ENCODE measurements around the gene CDADC1. TPM values are rescaled to one million over a fixed set of nuclear protein-coding genes. Genes with fewer than 3 reads are reported as not detected.
A peak's percentile ranks its signal among the peaks of the same experiment; 100 is the strongest.

Gene CDADC1
- total and polyA plus RNA-seq, 2 of the 13 experiments (the other 11 are each of a cell fraction or from before 2014, with no cell fraction given), result 2.4 to 9.0 TPM

DNA sequence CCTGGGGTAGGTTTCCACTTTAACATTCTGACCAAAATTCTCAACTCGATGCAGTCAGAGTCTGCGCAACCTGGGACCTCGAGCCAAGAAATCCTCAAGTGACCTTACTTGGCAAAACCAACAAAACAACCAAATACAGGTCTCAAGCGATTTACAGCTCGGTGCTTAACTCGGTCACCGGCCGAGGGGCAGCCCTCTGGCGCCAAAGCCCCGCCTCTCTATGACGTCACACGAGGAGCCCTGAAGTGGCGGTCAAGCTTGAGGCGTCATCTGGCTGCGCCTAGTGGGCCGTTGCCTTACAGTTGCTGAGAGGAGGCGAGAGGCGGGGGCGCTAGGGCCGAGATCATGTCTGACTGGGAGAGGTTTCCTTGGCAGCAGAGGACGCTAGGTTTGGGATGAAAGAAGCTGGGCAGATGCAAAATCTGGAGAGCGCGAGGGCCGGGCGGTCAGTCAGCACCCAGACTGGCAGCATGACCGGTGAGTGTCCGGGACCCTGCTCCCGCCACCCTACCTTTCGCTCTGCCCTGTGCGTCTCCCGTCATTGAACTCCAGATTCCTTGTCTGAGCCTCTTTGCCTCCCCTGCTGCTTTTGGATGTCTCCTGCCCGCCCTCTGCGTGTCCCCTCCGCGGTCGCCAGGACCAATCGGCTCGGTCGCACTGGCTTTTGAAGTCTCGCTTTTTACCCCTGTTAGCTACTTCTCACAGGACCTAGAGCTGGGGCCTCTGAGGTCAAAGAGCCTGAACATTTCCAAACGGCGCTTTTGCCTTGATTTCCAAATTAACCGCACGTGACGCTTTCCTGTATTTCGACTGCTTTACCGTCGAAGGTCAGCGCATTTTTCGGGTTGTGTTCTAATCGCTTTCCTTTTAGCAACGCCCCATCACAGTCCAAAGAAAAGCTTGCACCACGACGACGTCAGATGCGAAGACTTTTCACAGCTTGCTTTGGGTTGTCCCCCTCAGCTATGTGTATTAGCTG, at the start of gene CDADC1 (continued):
- TF ChIP-seq PLSCR1 (CRISPR knock-in tag; IDR thresholded peaks at IDR 0.05; ENCODE audit: borderline replicate concordance), result no peak; the same call in 1 of the 2 replicates
- peak; percentile 74 for TF ChIP-seq SPEN (CRISPR knock-in tag; IDR thresholded peaks at IDR 0.05; ENCODE audit: low read depth)
- 0 out of 2 replicates have a peak, but pooled peaks have one; percentile 57 for TF ChIP-seq JUND (CRISPR knock-in tag; IDR thresholded peaks at IDR 0.05)
- TF ChIP-seq, protein P1, sequence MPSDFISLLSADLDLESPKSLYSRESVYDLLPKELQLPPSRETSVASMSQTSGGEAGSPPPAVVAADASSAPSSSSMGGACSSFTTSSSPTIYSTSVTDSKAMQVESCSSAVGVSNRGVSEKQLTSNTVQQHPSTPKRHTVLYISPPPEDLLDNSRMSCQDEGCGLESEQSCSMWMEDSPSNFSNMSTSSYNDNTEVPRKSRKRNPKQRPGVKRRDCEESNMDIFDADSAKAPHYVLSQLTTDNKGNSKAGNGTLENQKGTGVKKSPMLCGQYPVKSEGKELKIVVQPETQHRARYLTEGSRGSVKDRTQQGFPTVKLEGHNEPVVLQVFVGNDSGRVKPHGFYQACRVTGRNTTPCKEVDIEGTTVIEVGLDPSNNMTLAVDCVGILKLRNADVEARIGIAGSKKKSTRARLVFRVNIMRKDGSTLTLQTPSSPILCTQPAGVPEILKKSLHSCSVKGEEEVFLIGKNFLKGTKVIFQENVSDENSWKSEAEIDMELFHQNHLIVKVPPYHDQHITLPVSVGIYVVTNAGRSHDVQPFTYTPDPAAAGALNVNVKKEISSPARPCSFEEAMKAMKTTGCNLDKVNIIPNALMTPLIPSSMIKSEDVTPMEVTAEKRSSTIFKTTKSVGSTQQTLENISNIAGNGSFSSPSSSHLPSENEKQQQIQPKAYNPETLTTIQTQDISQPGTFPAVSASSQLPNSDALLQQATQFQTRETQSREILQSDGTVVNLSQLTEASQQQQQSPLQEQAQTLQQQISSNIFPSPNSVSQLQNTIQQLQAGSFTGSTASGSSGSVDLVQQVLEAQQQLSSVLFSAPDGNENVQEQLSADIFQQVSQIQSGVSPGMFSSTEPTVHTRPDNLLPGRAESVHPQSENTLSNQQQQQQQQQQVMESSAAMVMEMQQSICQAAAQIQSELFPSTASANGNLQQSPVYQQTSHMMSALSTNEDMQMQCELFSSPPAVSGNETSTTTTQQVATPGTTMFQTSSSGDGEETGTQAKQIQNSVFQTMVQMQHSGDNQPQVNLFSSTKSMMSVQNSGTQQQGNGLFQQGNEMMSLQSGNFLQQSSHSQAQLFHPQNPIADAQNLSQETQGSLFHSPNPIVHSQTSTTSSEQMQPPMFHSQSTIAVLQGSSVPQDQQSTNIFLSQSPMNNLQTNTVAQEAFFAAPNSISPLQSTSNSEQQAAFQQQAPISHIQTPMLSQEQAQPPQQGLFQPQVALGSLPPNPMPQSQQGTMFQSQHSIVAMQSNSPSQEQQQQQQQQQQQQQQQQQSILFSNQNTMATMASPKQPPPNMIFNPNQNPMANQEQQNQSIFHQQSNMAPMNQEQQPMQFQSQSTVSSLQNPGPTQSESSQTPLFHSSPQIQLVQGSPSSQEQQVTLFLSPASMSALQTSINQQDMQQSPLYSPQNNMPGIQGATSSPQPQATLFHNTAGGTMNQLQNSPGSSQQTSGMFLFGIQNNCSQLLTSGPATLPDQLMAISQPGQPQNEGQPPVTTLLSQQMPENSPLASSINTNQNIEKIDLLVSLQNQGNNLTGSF (CRISPR knock-in tag; IDR thresholded peaks at IDR 0.05), result 0 out of 2 replicates have a peak, but pooled peaks have one; percentile 24
- peak; percentile 38; the same call in 1 of the 2 replicates for TF ChIP-seq ZBTB10 (CRISPR knock-in tag; IDR thresholded peaks at IDR 0.05; ENCODE audit: borderline replicate concordance)
- no peak for TF ChIP-seq MLLT10 (CRISPR knock-in tag; IDR thresholded peaks at IDR 0.05)
- TF ChIP-seq HOXA9 (CRISPR knock-in tag; IDR thresholded peaks at IDR 0.05; ENCODE audit: borderline replicate concordance), result no peak
- TF ChIP-seq NCOA5 (CRISPR knock-in tag; IDR thresholded peaks at IDR 0.05), result no peak
- TF ChIP-seq NFATC3 (CRISPR knock-in tag; IDR thresholded peaks at IDR 0.05), result no peak
- TF ChIP-seq, protein P2, sequence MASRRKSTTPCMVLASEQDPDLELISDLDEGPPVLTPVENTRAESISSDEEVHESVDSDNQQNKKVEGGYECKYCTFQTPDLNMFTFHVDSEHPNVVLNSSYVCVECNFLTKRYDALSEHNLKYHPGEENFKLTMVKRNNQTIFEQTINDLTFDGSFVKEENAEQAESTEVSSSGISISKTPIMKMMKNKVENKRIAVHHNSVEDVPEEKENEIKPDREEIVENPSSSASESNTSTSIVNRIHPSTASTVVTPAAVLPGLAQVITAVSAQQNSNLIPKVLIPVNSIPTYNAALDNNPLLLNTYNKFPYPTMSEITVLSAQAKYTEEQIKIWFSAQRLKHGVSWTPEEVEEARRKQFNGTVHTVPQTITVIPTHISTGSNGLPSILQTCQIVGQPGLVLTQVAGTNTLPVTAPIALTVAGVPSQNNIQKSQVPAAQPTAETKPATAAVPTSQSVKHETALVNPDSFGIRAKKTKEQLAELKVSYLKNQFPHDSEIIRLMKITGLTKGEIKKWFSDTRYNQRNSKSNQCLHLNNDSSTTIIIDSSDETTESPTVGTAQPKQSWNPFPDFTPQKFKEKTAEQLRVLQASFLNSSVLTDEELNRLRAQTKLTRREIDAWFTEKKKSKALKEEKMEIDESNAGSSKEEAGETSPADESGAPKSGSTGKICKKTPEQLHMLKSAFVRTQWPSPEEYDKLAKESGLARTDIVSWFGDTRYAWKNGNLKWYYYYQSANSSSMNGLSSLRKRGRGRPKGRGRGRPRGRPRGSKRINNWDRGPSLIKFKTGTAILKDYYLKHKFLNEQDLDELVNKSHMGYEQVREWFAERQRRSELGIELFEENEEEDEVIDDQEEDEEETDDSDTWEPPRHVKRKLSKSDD (CRISPR knock-in tag; IDR thresholded peaks at IDR 0.05; ENCODE audit: low read depth), result peak; percentile 91
- TF ChIP-seq ZNF331 (CRISPR knock-in tag; IDR thresholded peaks at IDR 0.05), result peak; percentile 40; the same call in 1 of the 2 replicates
- peak; percentile 51; the same call in 1 of the 2 replicates for TF ChIP-seq ZNF572 (CRISPR knock-in tag; IDR thresholded peaks at IDR 0.05)
- no peak for TF ChIP-seq MTF1 (CRISPR knock-in tag; IDR thresholded peaks at IDR 0.05)
- peak; percentile 45; the same call in 1 of the 2 replicates for TF ChIP-seq HIVEP1 (CRISPR knock-in tag; IDR thresholded peaks at IDR 0.05)
- peak; percentile 78; the same call in 1 of the 2 replicates for TF ChIP-seq MEIS2 (CRISPR knock-in tag; IDR thresholded peaks at IDR 0.05)

Data from HepG2 (cell line).